NCI-H2081 (cell line): ENCODE measurements around the gene ARFRP1.
"Not testable (repeated sequence)": the region's sequence is repeated elsewhere in the genome, so short reads cannot be mapped to it uniquely, and the experiment has no call there.

ENCODE experiments used
- DNase-seq, 2 experiments: peaks; one replicate each; lab custom pipeline; 2025; lab: John Stamatoyannopoulos, UW

The ARFRP1 gene

GRCh38 chr20:63655249-63655648 lies 52.5 kb downstream of the ARFRP1 start:
- peak in 1 of 2 experiments; percentile 38 for DNase-seq

- DNase-seq: no peak
Measured at GRCh38 chr20:63653974-63654668, 53.7 kb downstream of the ARFRP1 start.

- DNase-seq: peak; percentile 80 to 83
Measured at GRCh38 chr20:63653041-63653973, 54.5 kb downstream of the ARFRP1 start, which contains the start of gene STMN3. Gene STMN3, minus strand, starts transcription at chr20:63653424. Its CDS starts 79 bp downstream, at chr20:63653345.

GRCh38 chr20:63652192-63652980 lies 55.4 kb downstream of the ARFRP1 start:
- peak in 1 of 2 experiments; percentile 41 for DNase-seq

- no peak for DNase-seq
Measured at GRCh38 chr20:63651942-63652191, 55.9 kb downstream of the ARFRP1 start.

GRCh38 chr20:63650486-63650885 lies 57.3 kb downstream of the ARFRP1 start:
- DNase-seq: not testable (repeated sequence)

GRCh38 chr20:63648895-63649589 lies 58.7 kb downstream of the ARFRP1 start:
- peak in 1 of 2 experiments; percentile 58 for DNase-seq
